ENCODE results near the gene P3H4. TPM values are rescaled to one million over a fixed set of nuclear protein-coding genes. Genes with fewer than 3 reads are reported as not detected.

Gene P3H4
- total and polyA plus RNA-seq, 2 of the 4 experiments (the other 2 are of a cell fraction), result 21.5 to 66.7 TPM

DNA sequence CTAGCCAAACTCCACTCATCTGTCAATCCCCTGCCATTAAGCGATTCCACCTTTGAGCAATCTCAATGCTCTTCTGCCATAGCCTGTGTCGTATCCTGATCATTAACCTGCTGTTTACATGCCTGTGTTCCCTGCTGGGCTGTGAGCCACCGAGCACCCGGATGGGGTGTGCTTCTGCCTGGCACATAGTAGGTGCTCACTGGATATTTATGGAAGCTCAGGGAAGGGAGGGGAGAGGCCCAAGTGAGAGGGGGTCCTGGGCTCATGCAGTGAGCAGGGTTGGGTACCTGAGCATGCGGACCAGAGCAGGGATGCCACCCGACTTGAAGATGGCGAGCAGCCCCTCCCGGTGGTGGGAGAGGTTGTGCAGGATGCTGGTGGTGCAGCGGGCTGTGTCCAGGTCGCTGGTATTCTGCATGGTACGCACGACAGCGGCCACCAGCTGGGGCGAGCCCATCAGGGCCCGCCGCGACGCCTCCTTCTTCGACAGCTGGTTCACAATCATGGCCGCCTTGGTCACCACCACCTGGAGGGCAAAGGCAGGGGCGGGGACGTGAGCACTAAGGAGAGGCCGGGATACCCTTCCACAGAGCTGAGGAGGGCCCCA lies 43.0 kb downstream of the P3H4 start:
- CTCF ChIA-PET, result interaction anchor here (0.7 kb wide), 1 partner anchor 25 kb away, joined by 3 read pairs; no protein-coding TSS in a partner anchor
- TF ChIP-seq, protein P1, sequence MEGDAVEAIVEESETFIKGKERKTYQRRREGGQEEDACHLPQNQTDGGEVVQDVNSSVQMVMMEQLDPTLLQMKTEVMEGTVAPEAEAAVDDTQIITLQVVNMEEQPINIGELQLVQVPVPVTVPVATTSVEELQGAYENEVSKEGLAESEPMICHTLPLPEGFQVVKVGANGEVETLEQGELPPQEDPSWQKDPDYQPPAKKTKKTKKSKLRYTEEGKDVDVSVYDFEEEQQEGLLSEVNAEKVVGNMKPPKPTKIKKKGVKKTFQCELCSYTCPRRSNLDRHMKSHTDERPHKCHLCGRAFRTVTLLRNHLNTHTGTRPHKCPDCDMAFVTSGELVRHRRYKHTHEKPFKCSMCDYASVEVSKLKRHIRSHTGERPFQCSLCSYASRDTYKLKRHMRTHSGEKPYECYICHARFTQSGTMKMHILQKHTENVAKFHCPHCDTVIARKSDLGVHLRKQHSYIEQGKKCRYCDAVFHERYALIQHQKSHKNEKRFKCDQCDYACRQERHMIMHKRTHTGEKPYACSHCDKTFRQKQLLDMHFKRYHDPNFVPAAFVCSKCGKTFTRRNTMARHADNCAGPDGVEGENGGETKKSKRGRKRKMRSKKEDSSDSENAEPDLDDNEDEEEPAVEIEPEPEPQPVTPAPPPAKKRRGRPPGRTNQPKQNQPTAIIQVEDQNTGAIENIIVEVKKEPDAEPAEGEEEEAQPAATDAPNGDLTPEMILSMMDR (conservative IDR thresholded peaks at IDR 0.05; ENCODE audit: low read depth, low read length), result no peak
- TF ChIP-seq POLR2A (IDR thresholded peaks at IDR 0.05; ENCODE audit: low read depth, low read length) (no peak), CHD1 (IDR thresholded peaks at IDR 0.05; ENCODE audit: low read depth, low read length) (no peak), FOS (IDR thresholded peaks at IDR 0.05; ENCODE audit: low read depth, low read length) (no peak), RFX5 (IDR thresholded peaks at IDR 0.05; ENCODE audit: low read depth, low read length) (no peak), NFE2L2 (IDR thresholded peaks at IDR 0.05; ENCODE audit: low read depth, low read length) (no peak), MAFK (IDR thresholded peaks at IDR 0.05; ENCODE audit: low read depth, low read length) (no peak)
- Histone ChIP-seq H4K5ac (ENCODE audit: low read depth, low read length) (no peak overlapping the region), H2AK9ac (replicated peaks; ENCODE audit: low read depth, low read length, poor library complexity) (no peak overlapping the region), H2AFZ (replicated peaks; ENCODE audit: low read length, poor library complexity) (no peak overlapping the region), H3K36me3 (ENCODE audit: control insufficient read depth, insufficient read depth, low read length) (peaks cover 66% of the 10 kb centered on the region), H3K27me3 (ENCODE audit: control insufficient read depth, insufficient read depth, low read length) (no peaks in the 10 kb centered on the region), H4K20me1 (ENCODE audit: insufficient read depth, low read length) (peaks cover 6% of the 10 kb centered on the region; the same call in 1 of the 2 replicates), H3K9me3 (ENCODE audit: control insufficient read depth, insufficient read depth, low read length) (no peaks in the 10 kb centered on the region), H3K9me1 (ENCODE audit: insufficient read depth, low read length) (peaks cover 13% of the 10 kb centered on the region), H2BK120ac (ENCODE audit: low read depth, low read length) (no peak overlapping the region), H3K4me3 (ENCODE audit: insufficient read depth, low read depth, low read length) (no peak overlapping the region), H3K9ac (ENCODE audit: low read depth, low read length) (no peak overlapping the region), H4K8ac (ENCODE audit: low read depth in 2 of 2, low read length in 2 of 2) (no peak overlapping the region), H3K4me1 (ENCODE audit: control insufficient read depth, insufficient read depth, low read length) (peaks cover 8% of the 10 kb centered on the region), H4K91ac (ENCODE audit: insufficient read depth, low read depth, low read length) (no peak overlapping the region), H2BK5ac (ENCODE audit: low read depth, low read length, poor library complexity, severe bottlenecking) (no peak overlapping the region), H3K79me1 (ENCODE audit: low read depth in 1 of 2, low read length in 2 of 2) (peaks cover 8 to 18% of the 10 kb centered on the region in 2 experiments; a peak in 3 of 4 replicates), H3K18ac (ENCODE audit: low read depth, low read length) (no peak overlapping the region), H3K56ac (ENCODE audit: extremely low read depth, insufficient read depth, low read length) (no peak overlapping the region), H3K14ac (replicated peaks; ENCODE audit: low read depth, low read length) (no peak overlapping the region), H2BK20ac (ENCODE audit: low read depth, low read length) (no peak overlapping the region), H3K23ac (ENCODE audit: low read depth, low read length) (no peak overlapping the region), H3K4me2 (ENCODE audit: low read depth, low read length) (no peak overlapping the region), H2AK5ac (ENCODE audit: low read depth, low read length) (no peak overlapping the region), H3K27ac (ENCODE audit: insufficient read depth, low read length) (no peak overlapping the region), H3K4ac (ENCODE audit: low read depth, low read length) (no peak overlapping the region), H2BK15ac (ENCODE audit: low read depth, low read length) (no peak overlapping the region)
- DNase-seq, result no peak
- no peak for ATAC-seq (ENCODE audit: low read depth)
- BruUV-seq (replicated peaks), result no TSS peak
- dilution Hi-C loops (cut with HindIII; ENCODE audit: low sequenced_read_pairs, unreplicated experiment), result no loop called here
- POLR2A ChIA-PET (ENCODE audit: unreplicated experiment), result no interaction called here
- 96% methylated on average over 11 of the region's 23 CpGs; no CpG with 5 or more reads in 1 of the 2 experiments for WGBS, 2 experiments (ENCODE audit: extremely low coverage in 2 of 2, insufficient read length in 1 of 2)
- in situ Hi-C loops (cut with MboI; ENCODE audit: low sequenced_read_pairs), result no loop called here
- intact Hi-C loops (cut with micrococcal nuclease), result no loop called here

All from IMR-90 (cell line).